Right kidney (tissue), 9 donors: ENCODE data around the gene CITED4.
A peak's percentile ranks its signal among the peaks of the same experiment; 100 is the strongest.
"Not testable (repeated sequence)": the region's sequence is repeated elsewhere in the genome, so short reads cannot be mapped to it uniquely, and the experiment has no call there.

Experiments
- DNase-seq: peaks from one replicate; pipeline ENCODE4 v3.0.0-alpha.2; 2016
- long read RNA-seq, 8 donors: transcript quantifications; one replicate each; lab custom pipeline, GENCODE V29; 2026

CITED4 gene, protein sequence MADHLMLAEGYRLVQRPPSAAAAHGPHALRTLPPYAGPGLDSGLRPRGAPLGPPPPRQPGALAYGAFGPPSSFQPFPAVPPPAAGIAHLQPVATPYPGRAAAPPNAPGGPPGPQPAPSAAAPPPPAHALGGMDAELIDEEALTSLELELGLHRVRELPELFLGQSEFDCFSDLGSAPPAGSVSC
- long read RNA-seq, donor 1, transcript CITED4-201 (1 exons, 1,316 nt): major isoform, 20 of 20 reads
- long read RNA-seq, donor 1, partial matches to known transcripts: 0 of 20 reads
- long read RNA-seq, donor 1, other reads (novel, unspliced or antisense): 0 of 20 reads
- long read RNA-seq, donor 2, transcript CITED4-201 (1 exons, 1,316 nt): major isoform, 14 of 14 reads
- long read RNA-seq, donor 2, partial matches to known transcripts: 0 of 14 reads
- long read RNA-seq, donor 2, other reads (novel, unspliced or antisense): 0 of 14 reads
- long read RNA-seq, donor 3, transcript CITED4-201 (1 exons, 1,316 nt): major isoform, 5 of 5 reads
- long read RNA-seq, donor 3, partial matches to known transcripts: 0 of 5 reads
- long read RNA-seq, donor 3, other reads (novel, unspliced or antisense): 0 of 5 reads
- long read RNA-seq, donor 4, transcript CITED4-201 (1 exons, 1,316 nt): major isoform, 14 of 14 reads
- long read RNA-seq, donor 4, partial matches to known transcripts: 0 of 14 reads
- long read RNA-seq, donor 4, other reads (novel, unspliced or antisense): 0 of 14 reads
- long read RNA-seq, donor 5, transcript CITED4-201 (1 exons, 1,316 nt): major isoform, 16 of 16 reads
- long read RNA-seq, donor 5, partial matches to known transcripts: 0 of 16 reads
- long read RNA-seq, donor 5, other reads (novel, unspliced or antisense): 0 of 16 reads
- long read RNA-seq, donor 6, transcript CITED4-201 (1 exons, 1,316 nt): major isoform, 23 of 23 reads
- long read RNA-seq, donor 6, partial matches to known transcripts: 0 of 23 reads
- long read RNA-seq, donor 6, other reads (novel, unspliced or antisense): 0 of 23 reads
- long read RNA-seq, donor 7, transcript CITED4-201 (1 exons, 1,316 nt): major isoform, 33 of 33 reads
- long read RNA-seq, donor 7, partial matches to known transcripts: 0 of 33 reads
- long read RNA-seq, donor 7, other reads (novel, unspliced or antisense): 0 of 33 reads
- long read RNA-seq, donor 8, transcript CITED4-201 (1 exons, 1,316 nt): major isoform, 17 of 17 reads
- long read RNA-seq, donor 8, partial matches to known transcripts: 0 of 17 reads
- long read RNA-seq, donor 8, other reads (novel, unspliced or antisense): 0 of 17 reads

GRCh38 chr1:40862008-40862863 lies at the start of gene CITED4:
TSS of gene CITED4 (minus strand) at chr1:40862363. CDS start at chr1:40862127, 236 bp downstream.
- peak; percentile 95 for DNase-seq

GRCh38 chr1:40911105-40911504 lies 48.9 kb upstream of the CITED4 start:
- DNase-seq: no peak

GRCh38 chr1:40909281-40909680 lies 47.1 kb upstream of the CITED4 start:
- DNase-seq: no peak

GRCh38 chr1:40908350-40908749 lies 46.2 kb upstream of the CITED4 start:
- no peak for DNase-seq

- no peak for DNase-seq
Observed at GRCh38 chr1:40907899-40908298, 45.7 kb upstream of the CITED4 start.

- DNase-seq: no peak
Observed at GRCh38 chr1:40906781-40907400, 44.7 kb upstream of the CITED4 start.

- no peak for DNase-seq
Observed at GRCh38 chr1:40905061-40905460, 42.9 kb upstream of the CITED4 start.

DNA sequence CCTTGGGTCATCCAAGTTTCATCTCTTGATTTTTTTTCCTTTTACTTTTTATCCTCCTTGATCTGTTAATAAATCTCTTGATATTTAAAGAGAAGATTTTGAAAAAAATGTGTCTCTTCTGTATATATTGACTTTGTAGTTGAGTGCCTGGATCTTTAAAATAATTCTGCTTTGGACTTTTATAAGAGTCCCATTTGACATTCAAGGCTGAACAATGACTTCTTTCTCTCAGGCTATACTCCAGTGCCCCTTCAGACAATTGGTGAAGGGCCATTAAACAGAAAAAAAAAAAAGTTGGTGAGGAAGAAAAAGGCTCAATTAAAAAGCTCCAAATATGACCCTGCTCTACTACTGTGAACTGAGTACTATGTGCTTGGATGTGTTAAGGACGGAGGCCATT lies 40.9 kb upstream of the CITED4 start:
- no peak for DNase-seq

DNA sequence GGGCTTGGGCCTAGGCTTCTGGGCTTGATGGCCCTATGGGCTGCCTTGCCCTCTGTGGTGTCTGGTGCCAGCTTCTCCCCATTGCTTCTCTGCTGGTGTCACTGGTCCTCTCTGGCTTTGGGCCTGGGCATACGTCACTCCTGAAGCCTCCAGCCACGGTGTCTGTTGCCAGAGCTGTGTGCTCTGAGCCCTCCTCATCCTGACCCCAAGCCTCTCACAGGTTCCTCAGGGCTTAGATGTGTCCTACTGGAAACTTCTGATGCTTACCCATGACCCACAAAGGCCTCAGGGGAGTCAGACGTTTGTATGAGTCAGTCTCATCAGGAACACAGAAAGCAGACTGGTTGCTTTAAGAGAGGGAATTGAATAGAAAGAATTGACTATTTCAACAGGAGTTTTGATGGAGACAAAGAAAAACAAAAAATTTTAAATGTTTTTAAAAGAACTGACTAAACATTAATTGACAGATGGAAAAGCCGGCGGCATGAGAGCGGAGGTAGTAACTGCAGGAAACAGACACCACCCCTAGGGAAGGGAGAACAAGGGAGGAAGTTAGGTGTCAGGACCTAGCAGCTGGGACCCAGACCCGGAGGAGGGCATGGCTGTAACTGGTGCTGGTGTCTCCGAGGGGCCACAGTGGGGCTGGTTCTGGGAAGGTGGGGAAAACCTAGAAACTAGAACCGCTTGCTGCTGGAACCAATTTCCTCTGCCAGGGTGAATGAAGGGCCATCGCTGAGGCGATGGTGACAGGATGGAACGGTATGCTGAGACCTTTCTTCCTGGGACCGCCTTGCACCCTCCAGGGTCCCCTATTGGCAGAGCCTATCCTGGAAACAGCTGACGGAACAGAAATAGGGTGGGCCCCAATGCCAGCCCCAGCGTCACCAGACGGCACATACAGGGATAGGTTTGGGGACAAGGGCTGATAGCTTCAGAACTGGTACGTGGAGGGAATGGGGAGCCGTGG lies 40.0 kb upstream of the CITED4 start:
- DNase-seq: no peak

DNA sequence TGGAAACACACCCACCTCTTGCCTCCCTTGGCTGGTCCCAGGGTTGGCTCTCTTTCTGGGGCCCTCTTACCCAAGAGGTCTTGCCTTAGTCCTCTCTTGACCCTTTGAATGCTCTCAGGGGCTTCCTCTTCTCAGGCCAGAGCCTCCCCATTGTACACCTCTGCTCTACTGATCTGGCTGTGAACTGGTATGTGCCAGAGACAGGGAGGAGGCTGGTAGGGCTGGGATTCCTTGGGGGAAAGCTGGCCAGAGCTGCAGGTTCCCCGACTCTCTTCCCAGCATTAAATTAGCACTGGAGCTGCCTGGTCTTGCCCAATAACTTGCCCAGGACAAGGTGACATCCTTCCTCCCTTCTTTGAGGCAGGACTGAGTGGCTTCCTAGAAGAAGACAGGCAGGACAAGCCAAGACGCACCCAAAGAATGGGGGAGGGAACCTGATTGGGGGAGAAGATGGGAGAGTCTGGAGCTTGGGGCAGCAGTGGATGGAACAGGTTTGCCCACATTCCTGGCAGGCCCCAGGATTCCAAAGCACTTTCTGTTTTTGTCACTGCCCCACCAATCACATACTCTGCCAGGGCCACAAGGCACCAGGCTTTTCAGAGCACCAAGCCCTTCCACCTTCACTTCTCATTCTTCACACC lies 37.2 kb upstream of the CITED4 start:
- peak; percentile 27 for DNase-seq

- no peak for DNase-seq
Observed at GRCh38 chr1:40898431-40898901, 36.3 kb upstream of the CITED4 start.

DNA sequence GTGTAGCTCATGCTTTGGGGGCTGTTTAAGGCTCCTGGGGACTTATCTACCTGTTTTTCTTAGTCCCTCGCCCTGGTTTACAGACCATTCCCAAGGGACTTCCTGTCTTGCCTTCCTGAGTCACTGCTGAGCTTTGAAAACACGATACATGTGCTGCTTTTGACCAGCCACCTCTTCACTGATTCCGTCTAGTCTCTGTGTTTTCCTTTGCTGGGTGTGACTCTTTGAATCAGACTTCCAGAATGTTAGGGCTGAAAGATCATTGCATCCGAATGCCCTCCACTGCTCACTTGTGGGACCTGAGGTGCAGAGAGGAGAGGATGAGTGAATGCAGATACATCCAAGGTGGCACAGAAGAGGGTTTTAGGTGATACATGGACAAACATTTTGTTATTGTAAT lies 35.4 kb upstream of the CITED4 start:
- DNase-seq: no peak

GRCh38 chr1:40896482-40896881 lies 34.3 kb upstream of the CITED4 start:
- DNase-seq: no peak

GRCh38 chr1:40895601-40896000 lies 33.4 kb upstream of the CITED4 start:
- DNase-seq: no peak

DNA sequence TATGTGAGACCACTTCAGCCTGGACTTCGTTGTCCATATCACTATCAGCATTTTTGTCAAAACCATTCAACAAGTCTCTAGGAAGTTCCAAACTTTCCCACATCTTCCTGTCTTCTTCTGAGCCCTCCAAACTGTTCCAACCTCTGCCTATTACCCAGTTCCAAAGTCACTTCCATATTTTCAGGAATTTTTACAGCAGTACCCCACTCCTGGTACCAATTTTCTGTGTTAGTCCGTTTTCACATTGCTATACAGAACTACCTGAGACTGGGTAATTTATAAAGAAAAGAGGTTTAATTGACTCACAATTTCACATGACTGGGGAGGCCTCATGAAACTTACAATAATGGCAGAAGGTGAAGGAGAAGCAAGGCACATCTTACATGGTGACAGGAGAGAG lies 32.7 kb upstream of the CITED4 start:
- not testable (repeated sequence) for DNase-seq

GRCh38 chr1:40894455-40894854 lies 32.3 kb upstream of the CITED4 start:
- DNase-seq: no peak

DNA sequence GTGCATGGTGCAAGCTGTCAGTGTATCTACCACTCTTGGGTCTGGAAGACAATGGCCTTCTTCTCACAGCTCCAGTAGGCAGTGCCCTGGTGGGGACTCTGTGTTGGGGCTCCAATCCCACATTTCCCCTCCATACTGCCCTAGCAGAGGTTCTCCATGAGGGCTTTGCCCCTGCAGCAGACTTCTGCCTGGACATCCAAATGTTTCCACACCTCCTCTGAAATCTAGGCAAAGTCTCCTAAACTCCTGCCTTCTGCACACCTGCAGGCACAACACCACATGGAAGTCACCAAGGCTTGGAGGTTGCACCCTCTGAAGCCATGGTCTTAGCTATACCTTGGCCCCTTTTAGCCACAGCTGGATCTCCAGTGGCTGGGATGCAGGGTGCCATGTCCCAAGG lies 31.8 kb upstream of the CITED4 start:
- no peak for DNase-seq

DNA sequence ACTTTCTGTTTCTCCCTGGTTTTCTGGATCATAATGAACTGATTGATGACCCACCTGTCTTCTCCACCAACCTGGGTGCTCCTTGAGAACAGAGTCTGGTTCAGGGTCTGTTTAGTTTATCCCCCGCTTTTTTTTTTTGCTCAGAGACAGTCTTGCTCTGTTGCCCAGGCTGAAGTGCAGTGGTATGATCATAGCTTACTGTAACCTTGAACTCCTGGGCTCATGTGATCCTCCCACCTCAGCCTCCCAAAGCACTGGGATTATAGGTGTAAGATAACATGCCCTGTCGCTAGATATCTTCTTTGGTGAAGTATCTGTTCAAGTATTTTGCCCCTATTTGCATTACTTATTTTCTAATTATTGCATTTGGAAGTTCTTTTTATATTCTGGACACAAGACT lies 30.2 kb upstream of the CITED4 start:
- no peak for DNase-seq

GRCh38 chr1:40890771-40891170 lies 28.6 kb upstream of the CITED4 start:
- DNase-seq: no peak
